Glomerular visceral epithelial cell (primary cell): ENCODE measurements around the gene ADAMTSL4.

Experiments used
- DNase-seq: peaks from one replicate; pipeline ENCODE4 v3.0.0-alpha.2; 2016; ENCODE audit errors: extremely low spot score

Gene ADAMTSL4

DNA sequence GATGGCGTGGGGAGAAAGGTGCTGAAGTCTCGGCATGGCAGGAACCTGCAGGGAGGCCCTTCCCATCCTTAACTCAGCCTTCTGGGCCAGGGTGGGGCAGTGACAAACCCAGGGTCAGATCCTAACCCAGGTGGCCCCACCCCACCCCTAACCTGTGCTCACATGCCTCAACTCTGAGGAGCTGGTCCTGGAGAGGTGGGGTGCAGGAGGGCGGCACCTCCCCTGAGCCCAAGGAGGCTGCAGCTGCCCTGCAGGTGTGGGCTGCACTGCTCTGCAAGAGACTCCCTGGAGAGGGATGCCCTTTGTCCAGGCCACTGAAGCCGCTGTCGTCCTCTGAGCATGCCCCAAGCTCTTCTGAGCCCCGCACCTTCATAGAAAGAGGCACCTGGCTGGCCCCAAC is 15.2 kb upstream of the ADAMTSL4 start:
- no peak for DNase-seq

DNA sequence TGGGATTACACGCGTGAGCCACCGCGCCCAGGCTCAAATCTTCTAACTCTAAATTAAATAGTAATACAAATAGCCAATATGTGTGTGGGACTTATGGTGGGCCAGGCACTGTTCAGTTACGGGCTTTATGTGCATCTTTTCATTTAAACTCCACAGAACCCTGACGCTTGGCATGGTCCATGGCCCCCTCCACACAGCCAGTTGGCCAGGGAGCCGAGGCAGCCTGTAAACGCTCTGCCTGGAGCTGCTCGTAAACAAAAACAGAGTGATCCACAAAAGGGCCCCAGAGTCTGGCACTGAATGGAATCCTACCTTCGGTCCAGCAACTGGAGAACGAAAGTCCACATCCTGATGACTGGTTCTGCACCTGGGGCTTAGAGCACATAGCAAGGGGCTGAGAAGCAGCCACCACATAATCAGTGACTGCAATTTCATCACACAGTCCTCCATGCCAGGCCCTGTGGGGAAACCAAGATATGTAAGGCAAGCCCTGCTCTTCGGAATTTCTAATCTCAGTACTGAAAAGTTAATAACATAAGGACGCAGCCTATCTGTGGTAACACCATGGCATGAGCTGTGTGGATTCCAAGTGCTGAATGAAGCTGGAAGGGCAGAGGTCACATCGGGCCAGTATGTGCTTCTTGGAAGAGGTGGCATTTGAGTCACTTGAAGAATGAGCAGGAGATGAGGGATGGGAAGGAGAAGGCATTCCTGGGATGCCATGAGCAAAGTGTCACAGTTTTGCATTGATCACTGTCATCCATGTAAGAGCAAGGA is 13.5 kb upstream of the ADAMTSL4 start:
- peak; percentile 68 for DNase-seq

DNA sequence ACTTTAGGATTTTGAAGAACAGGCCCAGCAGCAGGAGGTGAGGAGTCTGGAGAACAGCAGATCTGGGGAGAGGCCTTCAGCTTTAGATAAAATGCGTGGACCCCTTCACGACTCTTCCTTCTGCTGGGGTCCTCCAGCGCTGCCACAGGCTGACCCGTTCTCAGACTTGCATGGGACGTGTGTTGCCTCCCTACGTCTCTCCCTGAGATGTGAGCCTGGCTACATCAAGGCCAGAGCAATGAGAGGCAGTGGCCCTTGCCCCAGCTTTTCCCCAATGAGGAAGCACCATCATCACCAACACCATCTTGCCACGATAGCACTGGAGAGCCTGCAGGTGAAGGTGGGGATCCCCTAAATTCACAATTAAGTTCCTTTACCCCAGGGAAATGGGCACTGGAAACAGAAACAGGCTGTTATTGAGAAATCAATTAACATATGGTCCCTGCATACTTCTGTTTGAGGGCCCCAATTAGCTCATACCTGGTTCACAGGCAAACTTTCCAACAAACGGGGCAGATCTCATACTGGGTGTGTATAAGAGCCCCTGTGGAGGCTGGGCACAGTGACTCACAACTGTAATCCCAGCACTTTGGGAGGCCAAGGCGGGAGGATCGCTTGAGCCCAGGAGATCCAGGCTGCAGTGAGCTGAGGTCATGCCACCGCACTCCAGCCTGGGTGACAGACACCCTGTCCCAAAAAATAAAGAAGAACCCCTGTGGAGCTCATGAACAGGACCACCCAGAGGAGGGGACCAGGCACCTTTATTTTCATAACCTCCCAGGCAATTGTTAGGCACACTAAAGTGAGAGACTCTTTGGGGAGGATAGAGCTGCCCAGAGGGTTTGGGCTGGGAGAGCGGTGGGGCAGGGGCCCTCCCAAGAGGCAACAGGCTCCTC is 12.1 kb upstream of the ADAMTSL4 start:
- no peak for DNase-seq

DNA sequence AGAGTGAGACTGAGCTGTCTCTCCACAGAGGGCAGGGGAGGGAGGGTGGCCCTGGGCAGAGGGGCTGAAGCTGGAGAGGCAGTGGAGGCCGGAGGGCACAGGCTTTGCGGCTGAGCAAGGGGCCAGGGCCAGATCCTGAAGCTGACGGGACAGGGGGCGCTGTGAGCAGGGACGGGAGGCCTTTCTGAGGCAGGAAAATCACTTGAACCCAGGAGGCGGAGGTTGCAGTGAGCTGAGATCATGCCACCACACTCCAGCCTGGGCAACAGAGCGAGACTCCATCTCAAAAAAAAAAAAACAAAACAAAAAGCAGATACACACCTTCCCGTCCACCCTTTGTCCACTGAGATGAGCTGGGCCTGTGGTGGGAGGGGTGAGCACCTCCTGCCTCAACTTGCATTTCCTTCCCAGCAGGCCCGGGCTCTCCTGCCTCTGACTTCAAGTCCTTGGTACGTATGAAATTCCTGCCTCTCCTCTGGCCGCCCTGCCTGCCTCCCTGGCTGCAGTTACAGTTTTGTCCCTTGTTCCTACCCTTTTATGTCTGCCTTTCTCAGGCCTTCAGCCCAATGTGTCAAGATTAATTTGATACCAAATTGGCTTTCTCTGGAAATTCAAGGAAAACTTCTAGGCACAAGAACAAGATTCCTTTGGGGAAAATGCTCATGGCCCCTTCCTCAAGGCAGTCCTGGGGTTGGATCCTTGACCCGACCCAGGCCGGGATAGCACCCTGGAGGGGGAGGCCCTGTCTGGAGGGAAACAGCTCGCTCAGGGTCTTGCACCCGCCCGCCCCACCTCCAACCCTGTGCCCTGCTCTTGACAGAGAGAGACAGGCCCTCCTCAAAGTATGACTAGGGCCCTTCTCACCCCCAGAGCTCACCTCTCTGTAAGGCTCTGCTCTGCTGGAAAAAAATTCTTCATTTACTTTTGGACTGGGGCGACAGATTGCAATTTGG is 11.2 kb upstream of the ADAMTSL4 start:
- DNase-seq, result peak; percentile 83

DNA sequence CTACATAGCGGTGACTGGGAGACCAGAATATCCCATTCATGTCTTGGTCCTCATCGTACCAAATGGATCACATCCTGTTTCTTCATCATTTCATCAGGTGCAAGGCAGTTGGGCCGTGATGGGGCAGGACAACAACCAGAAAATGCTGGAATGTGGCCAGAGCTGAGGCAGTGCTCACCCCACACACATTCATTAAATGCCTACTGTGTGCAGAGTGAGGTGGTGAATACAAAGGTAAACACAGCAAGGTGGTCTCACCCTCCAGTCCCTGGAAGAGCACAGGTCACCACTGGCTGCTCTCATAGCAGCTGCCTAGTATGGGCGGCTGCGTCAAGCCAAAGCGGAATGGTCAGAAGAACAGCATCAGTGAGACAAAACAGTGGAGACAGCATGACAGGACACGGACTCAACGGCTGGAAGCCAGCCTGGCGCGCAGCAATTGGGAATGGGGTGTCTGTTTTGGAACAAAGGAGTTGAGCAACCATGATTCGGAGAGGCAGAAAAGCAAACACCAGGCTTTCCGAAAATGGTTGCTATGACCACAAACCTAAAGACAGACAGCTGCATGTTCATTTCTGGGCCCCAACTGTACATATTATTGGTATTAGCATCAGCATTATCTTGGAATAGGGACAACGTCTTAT is 5.6 kb upstream of the ADAMTSL4 start:
- DNase-seq, result no peak

DNA sequence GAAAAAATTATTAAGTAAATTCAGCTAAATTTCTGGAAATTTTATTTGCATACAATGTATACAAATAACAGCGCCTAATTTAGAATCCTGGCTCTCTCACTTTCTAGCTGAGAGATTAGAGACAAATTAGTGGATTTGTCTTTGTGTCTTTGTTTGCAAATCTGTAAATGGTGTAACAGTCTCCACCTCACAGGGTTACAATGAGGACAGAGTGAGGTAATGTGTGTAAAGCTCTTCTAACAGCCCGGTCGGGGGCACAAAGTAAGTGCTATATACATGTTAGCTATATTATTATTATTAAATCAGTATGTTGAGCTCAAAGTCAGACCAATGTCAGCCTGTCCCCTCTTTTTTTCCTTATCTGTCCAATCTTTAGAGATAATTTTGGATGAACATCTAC is 5.0 kb upstream of the ADAMTSL4 start:
- no peak for DNase-seq

DNA sequence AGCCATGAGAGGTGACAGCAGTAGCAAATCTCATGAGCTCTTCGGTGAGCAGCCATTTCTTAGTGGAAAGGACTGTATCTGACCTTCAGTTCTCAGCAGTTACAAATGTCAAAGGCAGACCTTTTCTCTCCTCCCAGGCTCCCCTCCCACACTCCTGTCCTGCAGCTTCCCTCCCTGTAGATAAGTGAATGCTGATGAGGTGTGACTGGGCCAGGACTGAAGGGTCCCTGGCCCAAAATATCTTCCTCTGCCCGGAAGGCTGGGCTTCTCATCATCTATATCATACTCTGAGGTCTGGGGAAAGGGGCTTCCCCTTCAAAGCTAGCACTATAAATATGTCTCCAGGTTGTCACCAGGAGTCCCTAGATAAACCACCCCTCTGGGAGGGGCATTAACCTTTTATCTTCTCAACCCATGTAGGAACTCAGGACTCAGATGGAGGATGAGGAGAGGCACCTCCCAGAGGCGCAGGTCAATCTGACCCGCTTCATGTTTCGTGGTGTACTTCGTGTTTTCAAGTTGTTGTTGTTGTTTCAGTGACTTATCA is 3.6 kb upstream of the ADAMTSL4 start:
- DNase-seq, result no peak

DNA sequence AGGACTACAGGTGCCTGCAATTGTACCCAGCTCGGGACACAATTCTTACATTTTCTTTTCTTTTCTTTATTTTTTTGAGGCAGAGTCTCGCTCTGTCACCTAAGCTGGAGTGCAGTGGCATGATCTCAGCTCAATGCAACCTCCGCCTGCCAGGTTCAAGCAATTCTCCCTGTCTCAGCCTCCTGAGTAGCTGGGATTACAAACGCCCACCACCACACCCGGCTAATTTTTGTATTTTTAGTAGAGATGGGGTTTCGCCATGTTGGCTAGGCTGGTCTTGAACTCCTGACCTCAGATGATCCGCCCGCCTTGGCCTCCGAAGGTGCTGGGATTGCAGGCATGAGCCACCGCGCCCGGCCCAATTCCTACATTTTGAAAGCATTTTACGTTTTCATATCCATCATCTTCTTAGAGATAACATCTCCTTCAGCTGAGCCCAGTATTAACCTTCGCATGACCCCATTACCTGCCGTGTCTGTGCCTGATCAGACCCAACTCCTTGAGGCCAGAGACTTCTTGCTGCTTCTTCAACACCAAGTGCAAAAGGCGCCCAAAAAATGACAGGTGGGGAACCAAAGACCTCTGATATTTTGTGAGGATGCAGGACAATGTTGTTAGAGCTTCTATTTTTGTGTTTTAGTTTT is 2.8 kb upstream of the ADAMTSL4 start:
- no peak for DNase-seq

DNA sequence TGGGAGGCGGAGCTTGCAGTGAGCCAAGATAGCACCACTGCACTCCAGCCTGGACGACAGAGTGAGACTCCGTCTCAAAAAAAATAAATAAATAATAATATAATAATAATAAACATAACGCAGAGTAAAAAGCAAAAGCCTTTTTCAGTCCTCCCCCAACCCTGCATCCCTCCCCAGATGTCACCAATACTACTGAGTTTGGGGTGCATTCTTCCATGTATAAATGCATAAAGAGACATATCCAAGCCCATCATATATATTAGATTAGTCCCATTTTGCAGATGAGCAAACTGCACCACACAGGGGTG is 930 bp upstream of the ADAMTSL4 start:
- DNase-seq, result no peak

DNA sequence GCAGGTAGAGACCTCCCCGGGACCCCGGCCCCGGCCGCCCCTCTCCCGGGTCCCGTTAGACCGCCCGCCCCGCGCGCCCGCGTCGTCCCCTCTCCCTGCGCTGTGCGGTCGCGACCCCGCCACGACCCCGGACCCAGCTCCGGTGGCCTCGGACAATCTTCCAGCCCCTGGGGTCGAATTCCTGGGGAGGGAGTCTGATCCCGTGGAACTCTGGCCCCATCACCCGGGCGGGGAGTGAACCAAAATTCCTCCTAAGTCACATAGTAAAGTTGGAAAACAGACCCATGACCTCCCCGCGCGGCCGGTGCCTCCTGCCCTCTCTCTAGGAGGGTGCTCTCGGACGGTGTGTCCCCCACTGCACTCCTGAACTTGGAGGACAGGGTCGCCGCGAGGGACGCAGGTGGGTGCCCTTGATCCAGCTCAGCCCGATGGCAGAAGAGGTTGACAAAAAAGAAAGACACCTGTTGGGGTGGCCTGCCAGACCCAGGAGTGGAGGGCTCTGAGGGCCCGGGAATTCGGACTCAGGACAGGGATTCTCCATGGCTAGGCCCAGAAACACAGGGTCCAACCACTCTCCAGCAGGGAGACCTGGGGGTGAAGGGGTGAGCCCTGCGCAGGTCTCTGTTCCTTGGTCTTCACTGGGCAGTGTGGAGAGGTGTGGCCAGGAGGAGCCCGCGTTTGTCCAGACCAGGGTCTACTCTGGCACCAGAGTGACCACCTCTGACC is 451 bp downstream of the ADAMTSL4 start:
- DNase-seq, result no peak

DNA sequence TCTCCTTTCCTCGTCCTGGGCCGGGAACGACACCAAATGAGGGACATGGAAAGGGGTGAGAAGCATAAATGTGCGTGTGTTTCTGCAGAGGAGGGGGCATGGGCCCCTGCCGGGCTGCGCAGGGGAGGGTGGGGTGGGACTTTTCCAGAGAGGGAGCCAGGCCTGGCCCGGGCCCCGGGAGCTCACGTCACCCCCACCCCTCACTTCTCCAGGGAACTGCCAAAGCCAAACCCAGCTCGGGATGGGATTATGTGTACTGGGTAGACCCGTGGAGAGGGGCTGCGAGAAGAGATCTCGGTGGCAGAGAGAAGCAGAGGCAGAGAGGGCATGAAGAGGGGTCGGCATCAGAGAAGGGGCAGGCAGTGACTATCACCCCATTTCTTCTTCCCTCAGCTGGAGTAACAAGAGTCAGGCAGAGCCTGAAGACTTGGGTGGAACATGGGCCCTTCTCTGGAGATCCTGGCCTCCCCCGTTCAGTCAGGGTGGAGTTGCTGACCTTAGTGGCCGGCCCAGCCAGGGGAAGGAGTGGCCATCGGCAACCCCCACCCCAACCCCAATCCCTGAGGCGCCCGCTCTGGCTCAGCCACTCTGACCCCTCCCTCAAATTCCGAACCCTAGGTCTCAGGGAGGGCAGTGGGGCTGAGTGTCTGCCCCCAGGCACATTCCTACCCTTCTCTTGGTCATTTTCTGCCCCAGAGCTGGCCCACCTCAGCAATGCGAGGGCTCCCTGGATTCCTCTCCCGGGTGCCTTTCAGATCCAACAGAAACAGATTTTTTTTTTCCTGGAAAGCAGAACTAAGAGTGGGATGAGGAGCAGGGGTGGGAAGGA is 1.2 kb downstream of the ADAMTSL4 start:
- no peak for DNase-seq

DNA sequence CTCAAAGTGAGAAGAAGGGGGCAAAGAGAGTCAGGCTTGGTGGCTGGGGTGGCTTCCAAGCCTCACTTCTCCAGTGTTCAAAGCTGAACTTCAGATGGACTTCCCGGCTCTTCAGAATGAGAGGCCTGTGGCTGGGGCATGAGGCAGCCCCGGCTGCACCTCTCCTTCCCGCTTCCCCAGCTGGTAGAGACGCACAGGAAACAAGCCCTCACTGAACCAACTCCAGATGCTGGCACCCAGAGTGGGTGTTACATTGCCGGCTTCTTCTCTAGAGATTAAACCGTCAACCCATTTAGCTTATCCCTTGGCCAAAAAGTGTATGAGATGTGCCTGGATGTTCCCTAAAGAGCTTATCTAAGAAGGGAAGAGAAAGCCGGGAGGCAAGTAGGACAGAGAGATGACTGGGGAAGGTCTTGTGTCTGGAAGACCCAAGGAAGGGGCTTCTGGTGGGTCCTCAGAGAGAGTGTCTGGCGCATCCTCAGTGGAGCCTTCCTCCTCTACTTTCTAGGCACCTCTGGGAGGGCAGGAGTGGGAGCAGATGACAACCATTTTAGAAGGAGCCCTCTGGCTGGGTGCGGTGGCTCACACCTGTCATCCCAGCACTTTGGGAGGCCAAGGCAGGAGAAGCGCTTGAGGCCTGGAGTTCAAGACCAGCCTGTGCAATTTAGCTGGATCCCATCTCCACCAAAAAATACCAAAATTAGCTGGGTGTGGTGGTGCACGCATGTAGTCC is 2.0 kb downstream of the ADAMTSL4 start:
- DNase-seq, result no peak

DNA sequence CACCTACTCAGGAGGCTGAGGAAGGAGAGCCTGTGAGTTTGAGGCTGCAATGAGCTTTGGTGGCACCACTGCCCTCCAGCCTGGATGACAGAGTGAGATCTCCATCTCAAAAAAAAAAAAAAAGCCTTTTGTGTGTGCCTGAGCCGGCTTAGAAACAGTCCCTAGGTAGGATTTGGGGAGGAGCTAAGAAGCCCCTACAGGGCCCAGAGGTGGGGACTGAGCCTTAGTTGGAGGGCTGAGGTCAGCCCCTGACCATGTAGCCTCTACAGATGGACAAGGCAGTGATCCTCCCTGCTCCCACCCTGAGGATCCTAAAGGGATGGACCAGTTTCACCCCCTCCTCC is 2.5 kb downstream of the ADAMTSL4 start:
- no peak for DNase-seq

DNA sequence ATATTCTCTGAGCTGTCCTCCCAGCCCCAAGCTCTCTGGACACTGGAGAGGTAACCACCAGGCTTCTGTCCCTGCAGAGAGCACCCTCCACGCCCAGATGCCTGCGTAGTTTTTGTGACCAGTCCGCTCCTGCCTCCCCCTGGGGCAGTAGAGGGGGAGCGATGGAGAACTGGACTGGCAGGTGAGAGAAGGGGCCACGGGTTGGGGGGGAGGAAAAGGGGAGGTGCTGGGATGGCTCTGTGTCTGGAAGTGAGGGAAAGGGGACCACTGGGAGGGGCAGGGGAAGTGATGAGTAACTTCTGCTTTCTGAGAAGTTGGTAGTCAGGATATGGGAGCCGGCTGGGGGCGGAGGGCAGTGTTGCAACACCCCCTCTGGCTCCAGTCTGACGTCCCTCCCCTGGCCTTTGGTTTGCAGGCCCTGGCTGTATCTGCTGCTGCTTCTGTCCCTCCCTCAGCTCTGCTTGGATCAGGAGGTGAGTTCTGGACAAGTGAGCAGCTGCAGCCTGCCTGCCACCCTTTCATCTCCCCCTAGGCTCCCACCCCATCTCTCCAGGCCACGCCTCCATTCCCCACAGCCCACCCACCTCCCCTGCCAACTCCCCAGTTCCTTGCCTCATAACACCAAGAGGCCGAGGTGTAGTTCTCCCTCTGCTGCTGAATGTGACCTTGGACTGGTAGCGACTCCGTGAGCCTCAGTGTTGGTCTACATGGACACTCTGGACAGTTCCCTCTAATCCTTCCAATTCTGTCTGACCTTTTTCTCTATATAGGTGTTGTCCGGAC is 3.1 kb downstream of the ADAMTSL4 start:
- DNase-seq, result peak; percentile 67

DNA sequence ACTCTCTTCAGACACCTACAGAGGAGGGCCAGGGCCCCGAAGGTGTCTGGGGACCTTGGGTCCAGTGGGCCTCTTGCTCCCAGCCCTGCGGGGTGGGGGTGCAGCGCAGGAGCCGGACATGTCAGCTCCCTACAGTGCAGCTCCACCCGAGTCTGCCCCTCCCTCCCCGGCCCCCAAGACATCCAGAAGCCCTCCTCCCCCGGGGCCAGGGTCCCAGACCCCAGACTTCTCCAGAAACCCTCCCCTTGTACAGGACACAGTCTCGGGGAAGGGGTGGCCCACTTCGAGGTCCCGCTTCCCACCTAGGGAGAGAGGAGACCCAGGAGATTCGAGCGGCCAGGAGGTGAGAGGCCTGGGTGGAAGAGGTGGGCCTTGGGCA is 3.7 kb downstream of the ADAMTSL4 start:
- no peak for DNase-seq

DNA sequence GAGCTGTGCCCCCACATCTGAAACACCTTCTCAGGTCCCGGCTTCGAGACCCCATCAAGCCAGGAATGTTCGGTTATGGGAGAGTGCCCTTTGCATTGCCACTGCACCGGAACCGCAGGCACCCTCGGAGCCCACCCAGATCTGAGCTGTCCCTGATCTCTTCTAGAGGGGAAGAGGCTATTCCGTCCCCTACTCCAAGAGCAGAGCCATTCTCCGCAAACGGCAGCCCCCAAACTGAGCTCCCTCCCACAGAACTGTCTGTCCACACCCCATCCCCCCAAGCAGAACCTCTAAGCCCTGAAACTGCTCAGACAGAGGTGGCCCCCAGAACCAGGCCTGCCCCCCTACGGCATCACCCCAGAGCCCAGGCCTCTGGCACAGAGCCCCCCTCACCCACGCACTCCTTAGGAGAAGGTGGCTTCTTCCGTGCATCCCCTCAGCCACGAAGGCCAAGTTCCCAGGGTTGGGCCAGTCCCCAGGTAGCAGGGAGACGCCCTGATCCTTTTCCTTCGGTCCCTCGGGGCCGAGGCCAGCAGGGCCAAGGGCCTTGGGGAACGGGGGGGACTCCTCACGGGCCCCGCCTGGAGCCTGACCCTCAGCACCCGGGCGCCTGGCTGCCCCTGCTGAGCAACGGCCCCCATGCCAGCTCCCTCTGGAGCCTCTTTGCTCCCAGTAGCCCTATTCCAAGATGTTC is 4.3 kb downstream of the ADAMTSL4 start:
- DNase-seq, result no peak

DNA sequence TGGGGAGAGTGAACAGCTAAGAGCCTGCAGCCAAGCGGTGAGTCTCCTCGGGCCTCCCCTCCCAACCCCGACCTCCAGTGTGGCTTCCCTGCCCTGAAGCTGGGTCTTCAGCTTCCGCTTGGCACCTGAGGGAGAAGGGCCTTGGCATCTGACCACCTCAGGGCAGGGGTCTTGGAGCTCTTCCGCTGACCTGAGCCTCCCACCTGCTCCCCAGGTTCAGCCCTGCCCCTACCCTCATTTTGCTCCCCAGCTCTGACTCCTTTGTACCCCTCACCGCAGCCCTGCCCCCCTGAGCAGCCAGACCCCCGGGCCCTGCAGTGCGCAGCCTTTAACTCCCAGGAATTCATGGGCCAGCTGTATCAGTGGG is 4.9 kb downstream of the ADAMTSL4 start:
- DNase-seq, result no peak
